Neural progenitor cell (in vitro differentiated cells): ENCODE data around the gene SCN1A. TPM values are rescaled to one million over a fixed set of nuclear protein-coding genes. Genes with fewer than 3 reads are reported as not detected.

ENCODE experiments used
- DNase-seq: peaks from one replicate; pipeline ENCODE4 v3.0.0-alpha.2; 2016; ENCODE audit warnings: low spot score
- H2AFZ ChIP-seq: fragments of 200-600 bp; sonication (generic); replicated peaks from 2 replicates; pipeline ENCODE4 v1.6.1; 2016; ENCODE audit warnings: antibody characterized with exemption
- H3F3A ChIP-seq: fragments of 200-600 bp; sonication (generic); 2 replicates; pipeline ENCODE4 v1.6.1; 2016; ENCODE audit warnings: antibody characterized with exemption, low read depth
- H3K27ac ChIP-seq: fragments of 200-600 bp; sonication (generic); 2 replicates; pipeline ENCODE4 v1.5.1; 2016; ENCODE audit warnings: mild to moderate bottlenecking
- H3K27me3 ChIP-seq: fragments of 200-600 bp; sonication (generic); 2 replicates; pipeline ENCODE4 v1.6.1; 2016; ENCODE audit warnings: mild to moderate bottlenecking, moderate library complexity
- H3K36me3 ChIP-seq: fragments of 200-600 bp; sonication (generic); 2 replicates; pipeline ENCODE4 v1.5.1; 2016
- H3K4me1 ChIP-seq: fragments of 200-600 bp; sonication (generic); 2 replicates; pipeline ENCODE4 v1.6.1; 2016; ENCODE audit warnings: mixed run types
- H3K4me2 ChIP-seq: fragments of 200-600 bp; sonication (generic); 2 replicates; pipeline ENCODE4 v1.6.1; 2016
- H3K4me3 ChIP-seq: fragments of 200-600 bp; sonication (generic); 2 replicates; pipeline ENCODE4 v1.5.1; 2016
- H3K79me2 ChIP-seq: fragments of 200-600 bp; sonication (generic); 2 replicates; pipeline ENCODE4 v1.6.1; 2016; ENCODE audit warnings: low read depth
- H3K9ac ChIP-seq: fragments of 200-600 bp; sonication (generic); 2 replicates; pipeline ENCODE4 v1.6.1; 2016
- H3K9me3 ChIP-seq: fragments of 200-600 bp; sonication (generic); 2 replicates; pipeline ENCODE4 v1.5.1; 2016; ENCODE audit warnings: low read depth
- H4K20me1 ChIP-seq: fragments of 200-600 bp; sonication (generic); 2 replicates; pipeline ENCODE4 v1.6.1; 2016; ENCODE audit warnings: low read depth
- H3K27ac Mint-ChIP-seq: 3 replicates; pipeline ENCODE4 v1.8.0; 2021; ENCODE audit warnings: mixed read lengths
- H3K27me3 Mint-ChIP-seq: 2 replicates; pipeline ENCODE4 v1.8.0; 2022; ENCODE audit warnings: low read depth, mild to moderate bottlenecking, inconsistent platforms, moderate library complexity, mixed read lengths; ENCODE audit not compliant: insufficient read depth
- H3K36me3 Mint-ChIP-seq: 3 replicates; pipeline ENCODE4 v1.8.0; 2021; ENCODE audit warnings: mixed read lengths
- H3K4me1 Mint-ChIP-seq: 3 replicates; pipeline ENCODE4 v1.8.0; 2021; ENCODE audit warnings: mixed read lengths
- H3K4me3 Mint-ChIP-seq: 3 replicates; pipeline ENCODE4 v1.8.0; 2021; ENCODE audit warnings: mild to moderate bottlenecking, moderate library complexity, mixed read lengths
- H3K9me3 Mint-ChIP-seq: 3 replicates; pipeline ENCODE4 v1.8.0; 2020; ENCODE audit warnings: mixed read lengths
- CTCF ChIP-seq: fragments of 200-600 bp; sonication (generic); IDR thresholded peaks from 2 replicates; pipeline ENCODE4 v1.5.1; 2017; ENCODE audit warnings: antibody characterized with exemption, mild to moderate bottlenecking
- EZH2 ChIP-seq: fragments of 200-600 bp; sonication (generic); IDR thresholded peaks from 2 replicates; pipeline ENCODE4 v1.6.1; 2017; ENCODE audit warnings: antibody characterized with exemption, mild to moderate bottlenecking, moderate library complexity
- EZH2phosphoT487 ChIP-seq: fragments of 200-600 bp; sonication (generic); IDR thresholded peaks from 2 replicates; pipeline ENCODE4 v1.6.1; 2017; ENCODE audit warnings: antibody characterized with exemption
- total RNA-seq: library from RNA; depleted of rRNA; stranded (reverse); fragments of >200 nt; gene quantifications from 2 replicates; pipeline ENCODE4 v1.2.3, GENCODE V29; 2015; ENCODE audit warnings: low replicate concordance

Gene SCN1A
- total RNA-seq, 1 donor from 2014 or later = 2.7 TPM

- DNase-seq = no peak
- peaks cover 12% of the 10 kb centered on the region for H3K4me1 Mint-ChIP-seq
- peaks cover 2% of the 10 kb centered on the region for H3K27me3 Mint-ChIP-seq
- Histone ChIP-seq H3K27me3 (no peaks in the 10 kb centered on the region), H3K4me3 (no peak overlapping the region), H3K4me1 (peaks cover 6% of the 10 kb centered on the region), H4K20me1 (no peaks in the 10 kb centered on the region), H3K9ac (no peak overlapping the region), H2AFZ (no peak overlapping the region), H3F3A (no peaks in the 10 kb centered on the region), H3K4me2 (no peak overlapping the region), H3K27ac (no peak overlapping the region), H3K79me2 (no peaks in the 10 kb centered on the region), H3K36me3 (no peaks in the 10 kb centered on the region), H3K9me3 (no peaks in the 10 kb centered on the region)
- no peak overlapping the region for H3K27ac Mint-ChIP-seq
- no peaks in the 10 kb centered on the region for H3K9me3 Mint-ChIP-seq
- TF ChIP-seq EZH2 (no peak), EZH2phosphoT487 (no peak), CTCF (no peak)
- H3K4me3 Mint-ChIP-seq = no peak overlapping the region
- H3K36me3 Mint-ChIP-seq = no peaks in the 10 kb centered on the region
Measured at GRCh38 chr2:166170356-166170755, 42.5 kb upstream of the SCN1A start.

GRCh38 chr2:166167449-166167848 is 39.6 kb upstream of the SCN1A start:
- no peak overlapping the region for H3K27ac Mint-ChIP-seq

GRCh38 chr2:166163775-166164174 is 36.0 kb upstream of the SCN1A start:
- no peak overlapping the region for H3K27ac Mint-ChIP-seq
- Histone ChIP-seq H3K4me2 (no peak overlapping the region), H3K9me3 (no peaks in the 10 kb centered on the region), H3K36me3 (no peaks in the 10 kb centered on the region), H3K9ac (no peak overlapping the region), H3K79me2 (no peaks in the 10 kb centered on the region), H3K4me3 (no peak overlapping the region), H4K20me1 (no peaks in the 10 kb centered on the region), H3K27ac (no peak overlapping the region), H3K4me1 (peaks cover 6% of the 10 kb centered on the region), H2AFZ (no peak overlapping the region), H3K27me3 (no peaks in the 10 kb centered on the region), H3F3A (no peaks in the 10 kb centered on the region)
- no peak overlapping the region for H3K4me3 Mint-ChIP-seq
- TF ChIP-seq CTCF = no peak
- TF ChIP-seq EZH2phosphoT487 = no peak
- no peak for TF ChIP-seq EZH2
- H3K36me3 Mint-ChIP-seq = no peaks in the 10 kb centered on the region
- no peaks in the 10 kb centered on the region for H3K27me3 Mint-ChIP-seq
- H3K4me1 Mint-ChIP-seq = peaks cover 12% of the 10 kb centered on the region
- no peaks in the 10 kb centered on the region for H3K9me3 Mint-ChIP-seq
- DNase-seq = no peak

More at GRCh38 chr2:166167449-166167848, 39.6 kb upstream of the SCN1A start:
- DNase-seq = peak; percentile 29
- H3K27ac ChIP-seq = no peak overlapping the region
- peak overlapping the region; percentile 12 for H3K4me2 ChIP-seq
- no peaks in the 10 kb centered on the region for H3K36me3 Mint-ChIP-seq
- H3K27me3 ChIP-seq = no peaks in the 10 kb centered on the region
- no peak overlapping the region for H3K9ac ChIP-seq
- no peaks in the 10 kb centered on the region for H3K79me2 ChIP-seq
- TF ChIP-seq CTCF = no peak
- TF ChIP-seq EZH2 = no peak
- no peak for TF ChIP-seq EZH2phosphoT487
- H3F3A ChIP-seq = no peaks in the 10 kb centered on the region
- H3K4me3 Mint-ChIP-seq = no peak overlapping the region
- H4K20me1 ChIP-seq = no peaks in the 10 kb centered on the region
- H3K9me3 ChIP-seq = no peaks in the 10 kb centered on the region
- peak overlapping the region; percentile 67 for H2AFZ ChIP-seq
- H3K36me3 ChIP-seq = no peaks in the 10 kb centered on the region
- H3K9me3 Mint-ChIP-seq = no peaks in the 10 kb centered on the region
- no peaks in the 10 kb centered on the region for H3K27me3 Mint-ChIP-seq
- H3K4me1 Mint-ChIP-seq = peaks cover 12% of the 10 kb centered on the region
- H3K4me3 ChIP-seq = no peak overlapping the region
- H3K4me1 ChIP-seq = peaks cover 6% of the 10 kb centered on the region
